Sigmoid colon (tissue), 7 donors: ENCODE results near the gene MANBA. TPM values are rescaled to one million over a fixed set of nuclear protein-coding genes. Genes with fewer than 3 reads are reported as not detected.

ENCODE experiments used
- DNase-seq: peaks from one replicate; pipeline ENCODE4 v3.0.0-alpha.2; 2019
- H3K27ac ChIP-seq, 4 donors: fragments of 200-600 bp; sonication (generic); one replicate each; pipeline ENCODE4 v1.5.1; 2016 to 2019; ENCODE audit warnings: mild to moderate bottlenecking in 1 of 4
- H3K27me3 ChIP-seq, 3 donors: fragments of 200-600 bp; sonication (generic); one replicate each; pipeline ENCODE4 v1.5.1; 2019; ENCODE audit warnings: mild to moderate bottlenecking in 1 of 3
- H3K36me3 ChIP-seq, 4 donors: fragments of 200-600 bp; sonication (generic); one replicate each; pipeline ENCODE4 v1.5.1; 2016 to 2019
- H3K4me1 ChIP-seq, 4 donors: fragments of 200-600 bp; sonication (generic); one replicate each; pipeline ENCODE4 v1.5.1; 2017 to 2019
- H3K4me3 ChIP-seq, 4 donors: fragments of 200-600 bp; sonication (generic); one replicate each; pipeline ENCODE4 v1.5.1; 2017 to 2019; ENCODE audit warnings: mild to moderate bottlenecking in 2 of 4, moderate library complexity in 1 of 4
- H3K9me3 ChIP-seq, 4 donors: fragments of 200-600 bp in 3 of 4; sonication (generic) in 3 of 4; one replicate each; pipeline versions ENCODE4 v1.5.1 to v1.6.1; 2013 to 2019
- CTCF ChIP-seq, 4 experiments: fragments of 450-650 bp in 3 of 4; fragments of 200-600 bp in 1 of 4; IDR thresholded peaks; one replicate each; pipeline ENCODE4 v1.5.1; 2016 to 2019; ENCODE audit warnings: antibody characterized with exemption in 4 of 4, mild to moderate bottlenecking in 3 of 4, moderate library complexity in 2 of 4
- EP300 ChIP-seq, 4 donors: sonication (generic); formaldehyde crosslinking; IDR thresholded peaks; one replicate each; pipeline ENCODE4 v1.6.1; 2017; ENCODE audit warnings: antibody characterized with exemption in 4 of 4
- POLR2A ChIP-seq, 2 donors: fragments of 450-650 bp; IDR thresholded peaks; one replicate each; pipeline ENCODE4 v1.6.1; 2016; ENCODE audit warnings: antibody characterized with exemption in 2 of 2, mild to moderate bottlenecking in 2 of 2, moderate library complexity in 2 of 2
- POLR2AphosphoS5 ChIP-seq, 4 donors: sonication (generic); formaldehyde crosslinking; IDR thresholded peaks; one replicate each; pipeline ENCODE4 v1.6.1; 2017; ENCODE audit warnings: antibody characterized with exemption in 4 of 4
- WGBS, 2 donors: extraction: QIAGEN DNeasy Blood & Tissue Kit; methylation state at CpG; one replicate each; pipeline ENCODE4 v1.1.7; 2013; 5-methylcytosine and 5-hydroxymethylcytosine counted together
- intact Hi-C: fragments of 100-400 bp; cut with DNase I; formaldehyde crosslinking; loops from one replicate; pipeline ENCODE4 v1.15.1; 2023
- polyA plus RNA-seq, 3 donors: library from polyadenylated mRNA; stranded (reverse); fragments of 200-250 nt; gene quantifications; one replicate each; pipeline ENCODE4 v1.2.3, GENCODE V29; 2013
- total RNA-seq, 4 donors: library from RNA; depleted of rRNA; stranded (reverse); fragments of >200 nt; gene quantifications; one replicate each; pipeline ENCODE4 v1.1.0, GENCODE V29; 2016
- donor health status: healthy with polysubstance abuse.
- donor health status: Bipolar disorder and iron deficiency.
- donor health status: healthy.

MANBA gene
- total and polyA plus RNA-seq, 7 donors: 8.4 to 47.4 (median 25.3) TPM

- no peak overlapping the region for H3K4me3 ChIP-seq
- H3K27me3 ChIP-seq: no peaks in the 10 kb centered on the region
- 40 to 78% methylated on average over 1 of the region's 1 CpG for WGBS, 2 donors
- no peaks in the 10 kb centered on the region for H3K36me3 ChIP-seq
- intact Hi-C loops: no loop called here
- no peak overlapping the region for H3K27ac ChIP-seq
- no peak for DNase-seq
- no peaks in the 10 kb centered on the region for H3K9me3 ChIP-seq
- no peaks in the 10 kb centered on the region for H3K4me1 ChIP-seq
- TF ChIP-seq CTCF (IDR thresholded peaks at IDR 0.05): no peak
- TF ChIP-seq EP300 (IDR thresholded peaks at IDR 0.05): no peak
- TF ChIP-seq POLR2AphosphoS5 (IDR thresholded peaks at IDR 0.05): no peak
- no peak for TF ChIP-seq POLR2A (IDR thresholded peaks at IDR 0.05)
Measured at GRCh38 chr4:102781570-102781969, 20.8 kb upstream of the MANBA start.

- DNase-seq: no peak
- H3K4me3 ChIP-seq: no peak overlapping the region
- no peaks in the 10 kb centered on the region for H3K9me3 ChIP-seq
- no peak for TF ChIP-seq EP300 (IDR thresholded peaks at IDR 0.05)
- no peak for TF ChIP-seq POLR2A (IDR thresholded peaks at IDR 0.05)
- no peak for TF ChIP-seq POLR2AphosphoS5 (IDR thresholded peaks at IDR 0.05)
- TF ChIP-seq CTCF (IDR thresholded peaks at IDR 0.05): no peak
- no peaks in the 10 kb centered on the region for H3K4me1 ChIP-seq
- 90 to 93% methylated on average over 5 of the region's 5 CpGs for WGBS, 2 donors
- intact Hi-C loops: no loop called here
- H3K36me3 ChIP-seq: no peaks in the 10 kb centered on the region
- H3K27ac ChIP-seq: no peak overlapping the region
- no peaks in the 10 kb centered on the region for H3K27me3 ChIP-seq
Measured at GRCh38 chr4:102780476-102781144, 19.8 kb upstream of the MANBA start.

GRCh38 chr4:102779204-102779603 lies 18.4 kb upstream of the MANBA start:
- no peak for TF ChIP-seq EP300 (IDR thresholded peaks at IDR 0.05)
- no peak for TF ChIP-seq POLR2AphosphoS5 (IDR thresholded peaks at IDR 0.05)
- no peak for TF ChIP-seq POLR2A (IDR thresholded peaks at IDR 0.05)
- TF ChIP-seq CTCF (IDR thresholded peaks at IDR 0.05): no peak
- DNase-seq: no peak
- Histone ChIP-seq H3K4me3 (no peak overlapping the region), H3K27ac (no peak overlapping the region), H3K27me3 (no peaks in the 10 kb centered on the region), H3K4me1 (no peaks in the 10 kb centered on the region), H3K9me3 (no peaks in the 10 kb centered on the region), H3K36me3 (no peaks in the 10 kb centered on the region)
- intact Hi-C loops: no loop called here
- 29 to 53% methylated on average over 4 of the region's 4 CpGs for WGBS, 2 donors

GRCh38 chr4:102778720-102779119 lies 18.0 kb upstream of the MANBA start:
- Histone ChIP-seq H3K4me1 (no peaks in the 10 kb centered on the region), H3K4me3 (no peak overlapping the region), H3K36me3 (no peaks in the 10 kb centered on the region), H3K9me3 (no peaks in the 10 kb centered on the region), H3K27me3 (no peaks in the 10 kb centered on the region), H3K27ac (no peak overlapping the region)
- DNase-seq: no peak
- intact Hi-C loops: no loop called here
- TF ChIP-seq POLR2AphosphoS5 (IDR thresholded peaks at IDR 0.05) (no peak), EP300 (IDR thresholded peaks at IDR 0.05) (no peak), POLR2A (IDR thresholded peaks at IDR 0.05) (no peak), CTCF (IDR thresholded peaks at IDR 0.05) (no peak)
- 18 to 70% methylated on average over 7 of the region's 7 CpGs for WGBS, 2 donors

GRCh38 chr4:102775805-102776204 lies 15.0 kb upstream of the MANBA start:
- Histone ChIP-seq H3K4me3 (no peak overlapping the region), H3K36me3 (no peaks in the 10 kb centered on the region), H3K27me3 (no peaks in the 10 kb centered on the region), H3K4me1 (no peaks in the 10 kb centered on the region), H3K9me3 (no peaks in the 10 kb centered on the region), H3K27ac (no peak overlapping the region)
- WGBS, 2 donors: 57 to 85% methylated on average over 1 of the region's 1 CpG
- no peak for TF ChIP-seq POLR2A (IDR thresholded peaks at IDR 0.05)
- TF ChIP-seq POLR2AphosphoS5 (IDR thresholded peaks at IDR 0.05): no peak
- no peak for TF ChIP-seq EP300 (IDR thresholded peaks at IDR 0.05)
- TF ChIP-seq CTCF (IDR thresholded peaks at IDR 0.05): no peak
- no peak for DNase-seq
- intact Hi-C loops: no loop called here
